Measurements from ENCODE around the gene MALAT1.
A peak's percentile ranks its signal among the peaks of the same experiment; 100 is the strongest.

The MALAT1 gene

DNA sequence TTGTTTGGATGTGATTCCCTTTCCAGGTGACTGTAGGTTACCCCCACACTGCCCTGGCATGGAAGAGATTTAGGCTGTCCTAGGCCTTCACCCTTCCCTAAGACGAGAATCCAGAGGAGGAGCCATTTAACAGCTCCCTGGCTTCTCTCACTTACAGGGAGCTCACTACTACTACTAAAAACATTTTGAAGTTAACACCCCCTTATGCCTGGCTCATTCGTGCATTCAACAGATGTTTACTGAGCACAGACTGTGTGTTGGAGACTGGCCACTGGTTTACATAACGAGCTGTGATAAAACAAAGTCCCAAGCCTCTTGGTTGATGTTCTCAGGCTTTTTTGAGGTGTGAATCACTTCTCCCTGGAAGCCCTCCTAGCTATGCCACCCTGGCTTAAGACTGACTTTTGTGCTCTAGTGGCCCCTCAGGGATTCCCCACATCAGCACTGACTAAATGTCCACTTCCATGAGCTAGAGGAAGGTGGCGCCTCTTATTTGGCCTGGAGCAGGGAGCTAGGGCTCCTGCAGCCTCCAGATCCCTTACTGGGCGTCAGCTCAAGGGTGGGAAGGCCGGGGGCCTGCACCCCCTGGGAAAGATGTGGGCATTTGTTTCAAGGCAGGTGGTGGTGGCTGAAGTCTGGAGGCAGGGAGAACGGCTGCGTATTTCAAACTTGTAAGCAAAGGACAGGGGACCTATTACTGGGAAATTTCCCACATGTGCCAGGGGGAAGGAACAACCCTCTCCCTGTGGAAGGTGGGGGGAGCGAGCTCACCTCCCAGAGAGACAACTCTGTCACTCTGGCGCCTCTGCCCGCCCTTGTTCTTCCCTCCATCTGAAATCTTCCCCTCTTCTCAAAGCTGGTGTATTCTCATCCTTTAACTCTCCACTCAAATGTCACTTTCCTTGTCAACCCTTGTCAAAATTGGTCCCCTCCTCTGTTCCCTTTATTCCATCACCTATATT lies 19.4 kb upstream of the MALAT1 start:
- DNase-seq, result no peak

DNA sequence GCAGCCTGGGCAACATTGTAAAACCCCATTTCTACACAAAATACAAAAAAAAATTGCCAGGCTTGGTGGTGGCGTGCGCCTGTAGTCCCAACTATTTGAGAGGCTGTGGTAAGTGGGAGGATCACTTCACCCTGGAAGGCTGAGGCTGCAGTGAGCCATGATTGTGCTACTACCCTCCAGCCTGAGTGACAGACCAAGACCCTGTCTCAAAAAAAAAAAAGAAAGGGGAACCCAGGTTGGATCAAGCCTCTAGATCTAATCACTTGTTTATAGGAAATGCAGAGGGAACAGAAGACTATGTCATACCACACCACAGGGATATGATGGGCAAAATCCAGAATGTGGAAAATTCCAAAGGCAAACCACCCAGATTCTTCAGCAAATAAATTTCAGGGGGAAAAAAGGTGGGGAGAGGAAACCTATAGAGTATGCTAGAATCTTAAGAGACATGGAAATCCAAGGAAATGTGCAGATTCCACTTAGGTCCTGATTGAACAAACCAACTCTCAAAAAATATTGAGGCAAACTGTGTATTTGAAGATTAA lies 16.5 kb upstream of the MALAT1 start:
- DNase-seq, result no peak

DNA sequence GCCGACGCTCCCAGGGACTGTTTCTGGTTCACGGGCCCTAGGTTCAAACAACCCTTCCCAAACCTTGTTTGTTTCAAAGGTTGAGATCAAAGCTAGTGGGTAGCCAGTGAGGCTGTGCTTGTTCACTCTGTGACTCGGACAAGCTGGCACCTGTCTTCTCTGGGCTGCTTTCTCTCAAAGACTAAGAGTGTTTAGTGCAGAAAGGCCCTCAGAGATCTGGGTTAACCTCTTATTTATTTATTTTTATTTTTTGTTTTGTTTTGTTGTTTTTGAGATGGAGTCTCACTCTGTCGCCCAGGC lies 13.0 kb upstream of the MALAT1 start:
- DNase-seq, result no peak

DNA sequence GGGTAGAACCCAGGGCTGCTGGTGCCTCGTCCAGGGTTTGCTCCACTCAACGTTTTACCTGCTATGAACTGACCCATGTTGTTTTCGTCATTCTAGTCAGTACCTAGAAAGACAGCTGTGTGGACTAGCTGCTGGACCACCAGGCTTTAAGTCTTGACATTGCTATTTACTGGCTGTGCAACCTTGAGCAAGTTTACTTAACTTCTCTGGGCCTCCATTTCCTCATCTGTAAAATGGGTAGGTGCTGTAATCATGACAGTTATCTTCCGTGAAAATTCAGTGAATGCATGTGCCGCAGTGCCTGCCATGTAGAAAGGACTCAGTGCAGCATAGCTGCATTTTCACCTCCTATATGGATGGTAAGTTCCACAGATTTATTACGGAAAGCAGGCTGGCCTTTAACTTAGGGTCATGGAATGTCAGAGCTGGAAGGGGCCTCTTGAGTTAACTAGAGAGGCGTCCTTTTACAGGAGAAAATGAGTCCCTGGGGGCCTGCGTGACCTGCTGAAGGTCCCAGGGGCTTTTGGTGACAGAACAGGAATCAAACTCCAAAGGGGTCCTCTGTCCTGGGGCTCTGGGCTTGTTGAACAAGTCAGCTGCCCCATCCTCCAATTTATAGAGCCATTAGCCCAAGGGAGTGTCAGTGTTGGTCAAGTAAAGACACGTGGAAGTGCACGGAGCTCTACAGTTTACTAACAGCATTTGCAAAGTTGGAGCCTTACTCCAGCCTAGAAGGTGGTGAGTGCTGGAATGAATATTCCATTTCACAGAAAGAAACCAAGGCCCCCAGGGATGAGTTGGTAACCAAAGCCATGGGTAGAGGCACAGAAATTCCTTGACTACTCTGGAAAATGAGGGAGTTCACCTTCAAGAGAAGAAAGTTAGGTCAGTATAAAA lies 12.0 kb upstream of the MALAT1 start:
- DNase-seq, result no peak

DNA sequence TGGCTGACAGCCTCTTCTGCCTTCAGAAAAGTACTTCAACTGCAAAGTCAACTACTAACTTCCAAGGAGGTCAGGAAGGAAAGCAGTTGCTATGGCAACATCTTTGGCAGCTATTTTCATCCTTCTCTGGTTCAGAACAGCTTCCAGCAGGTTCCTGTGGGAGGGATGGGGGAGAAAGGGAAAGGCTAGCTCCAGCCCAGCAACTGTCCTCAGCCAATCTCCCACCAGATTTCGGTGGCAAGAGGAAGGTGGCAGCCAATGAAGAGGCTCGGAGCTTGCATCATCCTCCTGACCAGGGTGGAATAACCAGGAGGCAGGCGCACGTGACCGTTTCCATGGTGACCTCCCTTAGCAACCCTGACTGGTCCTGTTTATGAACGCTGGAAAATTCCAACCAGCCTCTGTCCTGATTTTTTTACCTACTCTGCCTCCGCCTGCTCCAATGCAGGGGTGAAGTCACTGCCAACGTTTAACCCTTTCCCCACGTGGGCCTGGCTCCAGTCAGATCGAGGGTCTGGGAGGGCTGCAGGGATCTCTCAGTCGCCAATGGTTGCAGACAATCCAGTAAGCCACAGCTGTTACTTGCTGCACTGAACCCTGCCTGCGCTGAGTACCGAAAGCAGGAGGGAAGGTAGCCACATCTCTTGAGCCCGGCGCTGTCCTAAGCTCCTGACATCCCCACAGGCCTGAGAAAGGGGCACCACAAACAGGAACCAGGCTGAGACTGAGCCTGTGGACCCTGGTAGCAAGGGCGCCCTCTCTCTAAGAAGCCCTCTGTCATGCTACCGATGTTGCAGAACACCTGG lies 11.2 kb upstream of the MALAT1 start:
- peak; percentile 57 for DNase-seq

DNA sequence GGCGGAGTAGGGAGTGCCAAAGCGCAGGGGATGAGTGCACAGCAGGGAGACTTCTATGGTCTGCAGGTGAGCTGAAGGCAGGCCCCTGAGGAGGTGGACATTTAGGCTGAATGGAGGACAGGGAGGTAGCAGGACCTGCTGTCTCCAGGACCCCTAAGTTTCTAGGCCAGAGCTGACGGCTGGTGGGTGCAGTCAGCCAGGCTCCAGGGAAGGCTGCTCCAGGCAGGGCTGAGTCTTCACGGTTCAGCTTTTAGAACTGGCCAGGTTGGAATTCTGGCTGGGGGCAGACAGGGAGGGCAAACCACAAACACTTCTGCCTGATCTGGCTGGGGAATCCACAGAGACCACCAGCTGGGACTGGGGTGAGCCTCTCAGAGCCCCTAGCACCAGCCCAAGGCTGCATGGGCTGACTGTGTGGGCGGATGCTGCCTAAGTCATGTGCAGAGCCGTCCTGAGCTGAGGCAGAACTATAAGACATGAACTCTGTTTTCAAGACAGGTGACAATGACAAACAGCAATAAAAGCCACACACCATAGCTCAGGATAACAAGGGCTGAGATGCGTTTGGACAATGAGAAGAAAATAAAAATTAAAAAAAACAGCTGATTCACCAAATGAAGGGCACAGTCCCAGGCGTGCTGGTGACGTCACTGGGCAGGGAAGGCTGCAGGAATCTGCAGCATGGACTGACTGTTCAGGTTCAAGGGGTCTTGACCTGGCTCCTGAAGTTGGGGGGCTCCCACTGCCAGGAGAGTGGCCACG lies 10.4 kb upstream of the MALAT1 start:
- DNase-seq, result no peak

DNA sequence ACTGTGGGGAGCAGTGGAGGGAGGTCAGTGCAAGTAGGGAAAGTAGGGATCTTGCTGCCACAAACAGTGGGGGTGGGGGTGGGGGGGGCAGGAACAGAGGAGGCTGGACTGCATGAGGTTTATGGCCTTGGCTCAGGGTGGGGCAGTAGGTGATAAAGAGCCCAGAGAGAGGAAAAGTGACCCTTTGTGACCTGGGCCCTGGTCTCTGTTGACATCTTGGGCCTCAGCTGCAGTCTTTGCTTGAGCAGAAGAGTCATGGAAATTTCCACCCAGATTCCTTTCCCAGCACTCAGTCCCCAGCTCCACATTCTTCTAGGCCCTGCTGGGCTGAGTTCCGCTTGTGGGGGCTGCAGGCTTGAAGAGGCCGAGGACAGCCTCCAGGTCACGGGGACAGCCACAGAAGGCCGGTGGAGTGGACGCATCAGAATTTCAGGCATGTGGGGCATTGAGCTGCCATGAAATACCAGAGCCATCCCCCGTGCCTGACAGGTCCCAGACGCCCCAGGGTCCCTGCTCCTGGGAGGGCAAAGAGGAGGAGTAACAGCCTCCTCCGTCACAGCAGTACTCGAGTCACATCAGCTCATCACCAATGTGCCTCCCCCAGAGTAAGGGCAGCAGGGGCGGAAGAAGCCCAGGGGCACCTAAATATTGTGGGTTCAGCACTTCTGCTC lies 9.7 kb upstream of the MALAT1 start:
- no peak for DNase-seq

DNA sequence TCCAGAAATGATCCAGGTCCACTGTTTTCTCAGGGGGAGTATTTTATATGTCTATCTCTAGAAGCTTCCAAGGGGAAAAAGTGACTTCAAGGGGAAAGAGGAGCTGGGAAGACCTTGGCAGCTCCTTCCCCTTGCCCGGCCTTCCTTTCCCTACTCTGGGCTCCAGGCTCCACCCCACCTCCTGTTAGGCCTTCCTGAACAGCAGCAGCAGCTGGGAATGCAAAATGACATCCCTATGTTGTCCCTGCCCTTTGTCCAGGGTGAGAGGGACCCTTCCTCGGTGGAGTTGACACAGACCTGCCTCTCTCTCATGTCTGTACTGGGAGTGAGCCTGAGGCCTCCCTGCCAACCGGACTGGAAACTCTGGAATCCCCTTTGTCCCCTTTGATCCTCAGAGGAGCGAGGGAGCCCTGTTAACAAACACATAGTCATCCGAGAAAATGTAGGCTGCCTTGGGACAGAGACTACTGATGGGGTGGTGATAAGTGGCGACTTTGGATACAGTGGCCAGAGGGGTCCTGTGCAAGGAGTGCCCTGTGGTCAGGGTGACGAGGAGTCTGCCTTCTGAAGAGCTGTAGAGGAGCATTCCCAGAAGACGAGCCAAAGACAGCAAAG lies 9.0 kb upstream of the MALAT1 start:
- DNase-seq, result no peak

DNA sequence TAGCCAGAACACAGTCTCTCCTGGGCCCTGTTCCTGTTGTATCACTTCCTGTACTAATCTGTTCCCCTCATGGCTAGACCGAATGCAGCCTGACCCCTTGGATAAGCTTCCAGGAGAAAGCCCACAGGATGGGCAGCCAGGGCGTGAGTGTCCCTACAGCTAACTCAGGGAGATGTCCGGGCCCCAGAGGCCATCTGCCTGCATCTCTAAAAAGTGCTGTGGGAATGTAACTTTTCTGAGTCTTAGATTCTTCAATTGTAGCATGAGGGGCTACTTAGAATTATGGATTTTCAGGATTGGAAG lies 7.7 kb upstream of the MALAT1 start:
- DNase-seq, result no peak

DNA sequence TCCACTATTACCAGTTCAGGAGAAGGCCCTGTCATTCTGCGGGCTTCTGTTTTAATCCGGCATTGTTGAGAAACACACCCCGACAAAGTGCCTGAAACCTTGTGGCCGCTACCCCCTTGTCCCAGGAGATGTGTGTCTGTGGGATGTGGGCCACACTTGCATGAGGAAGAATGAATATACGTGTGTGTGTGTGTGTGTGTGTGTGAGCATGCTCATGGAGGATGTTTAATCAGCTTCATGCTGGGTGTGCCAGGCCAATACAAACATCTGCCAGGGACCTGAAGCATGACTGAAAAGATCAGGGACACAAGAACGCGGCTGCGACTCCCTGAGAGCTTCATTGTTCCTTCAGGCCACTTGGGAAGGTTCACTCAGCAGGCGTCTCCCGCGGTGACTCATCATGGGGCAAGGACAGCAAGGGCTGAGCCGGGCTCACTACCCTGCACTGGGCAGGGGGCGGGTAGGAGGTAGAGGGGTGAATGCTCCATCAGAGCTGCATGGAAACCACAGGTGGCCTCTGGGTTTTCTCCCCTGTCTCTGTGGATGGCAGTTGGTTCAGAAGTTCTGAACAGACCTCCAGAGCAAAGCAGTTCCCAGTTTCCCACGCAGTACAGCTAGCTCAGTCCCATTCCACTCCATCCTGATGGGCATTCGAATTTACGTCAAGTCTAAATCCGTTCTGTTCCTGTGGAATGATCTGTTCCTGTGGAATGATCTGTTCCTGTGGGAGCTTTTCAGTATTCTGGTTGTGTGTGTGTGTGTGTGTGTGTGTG lies 7.0 kb upstream of the MALAT1 start:
- no peak for DNase-seq

DNA sequence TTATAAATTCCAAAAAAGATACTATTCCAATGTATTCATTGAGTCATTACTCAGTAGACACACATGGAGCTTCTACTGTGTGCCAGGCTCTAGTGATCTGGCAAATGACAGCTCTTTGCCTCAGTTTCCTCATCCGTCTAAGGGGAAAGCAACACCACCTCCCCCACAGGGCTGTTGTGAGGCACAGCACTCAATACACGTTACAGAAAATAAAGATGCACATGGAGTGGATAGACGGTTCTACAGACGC lies 6.5 kb upstream of the MALAT1 start:
- DNase-seq, result no peak

DNA sequence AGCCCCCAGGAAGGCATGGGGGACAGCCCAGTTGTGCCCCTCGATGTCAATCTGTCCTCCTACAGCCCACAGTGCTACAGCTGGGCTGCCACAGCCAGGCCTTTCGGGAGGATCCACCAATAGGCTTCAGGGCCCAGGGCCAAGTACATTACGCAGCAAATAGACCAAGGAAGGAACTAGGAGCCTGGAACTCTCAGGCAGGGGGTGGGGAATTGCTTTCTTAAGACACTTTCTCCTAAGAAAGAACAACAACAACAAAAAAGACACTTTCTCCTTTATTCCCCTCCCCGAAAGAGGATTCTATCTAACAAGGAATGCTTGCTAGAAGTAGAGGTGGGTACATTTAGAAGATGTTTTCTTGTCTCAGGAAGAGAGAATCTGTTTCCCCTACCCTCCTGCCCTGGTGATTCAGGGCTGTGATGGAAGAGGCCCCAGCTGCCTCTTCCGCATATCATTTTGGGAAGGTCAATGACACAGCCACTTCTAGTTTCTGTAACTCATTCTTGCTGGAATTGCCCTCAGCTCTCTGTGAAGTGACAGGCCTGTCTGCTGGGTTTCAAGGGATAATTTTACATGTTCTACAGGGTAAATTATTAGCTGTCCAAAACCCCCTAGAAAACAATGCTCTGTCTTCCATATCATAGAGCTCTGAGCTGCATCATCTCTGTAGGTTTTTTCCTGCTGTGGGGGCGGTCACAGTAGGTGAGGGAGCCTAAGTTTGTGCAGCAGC lies 6.0 kb upstream of the MALAT1 start:
- DNase-seq, result peak; percentile 41

DNA sequence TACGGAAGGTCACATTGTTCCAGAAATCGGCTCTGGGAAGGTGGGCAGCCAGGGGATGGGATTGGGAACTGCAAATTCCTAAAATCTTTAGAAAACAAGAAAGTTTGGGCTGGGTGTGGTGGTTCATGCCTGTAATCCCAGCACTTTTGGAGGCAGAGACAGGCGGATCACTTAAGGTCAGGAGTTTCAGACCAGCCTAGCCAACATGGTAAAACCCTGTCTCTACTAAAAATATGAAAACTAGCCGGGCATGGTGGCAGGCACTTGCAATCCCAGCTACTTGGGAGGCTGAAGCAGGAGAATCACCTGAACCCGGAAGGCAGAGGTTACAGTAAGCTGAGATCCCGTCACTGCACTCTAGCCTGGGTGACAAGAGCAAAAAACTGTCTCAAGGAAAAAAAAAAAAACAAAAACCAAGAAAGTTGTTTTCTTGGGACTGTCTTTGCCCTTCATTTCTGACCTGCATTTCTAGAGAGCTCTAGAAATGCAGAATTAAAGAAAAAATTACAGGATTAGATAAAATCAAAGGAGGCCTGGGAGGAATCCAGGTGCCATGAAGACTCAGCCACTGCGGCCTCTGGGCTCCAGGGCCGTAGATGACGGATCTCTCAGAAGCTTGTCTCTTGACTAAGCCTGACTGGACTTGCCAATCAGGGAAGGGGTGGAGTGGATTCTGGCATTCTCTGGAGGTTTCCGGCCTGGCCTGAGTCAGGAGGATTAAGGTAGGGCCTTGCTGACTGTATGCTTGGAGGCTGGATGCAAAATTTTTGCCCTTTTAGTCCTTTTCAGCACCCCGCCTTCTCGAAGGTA lies 5.3 kb upstream of the MALAT1 start:
- DNase-seq, result no peak

DNA sequence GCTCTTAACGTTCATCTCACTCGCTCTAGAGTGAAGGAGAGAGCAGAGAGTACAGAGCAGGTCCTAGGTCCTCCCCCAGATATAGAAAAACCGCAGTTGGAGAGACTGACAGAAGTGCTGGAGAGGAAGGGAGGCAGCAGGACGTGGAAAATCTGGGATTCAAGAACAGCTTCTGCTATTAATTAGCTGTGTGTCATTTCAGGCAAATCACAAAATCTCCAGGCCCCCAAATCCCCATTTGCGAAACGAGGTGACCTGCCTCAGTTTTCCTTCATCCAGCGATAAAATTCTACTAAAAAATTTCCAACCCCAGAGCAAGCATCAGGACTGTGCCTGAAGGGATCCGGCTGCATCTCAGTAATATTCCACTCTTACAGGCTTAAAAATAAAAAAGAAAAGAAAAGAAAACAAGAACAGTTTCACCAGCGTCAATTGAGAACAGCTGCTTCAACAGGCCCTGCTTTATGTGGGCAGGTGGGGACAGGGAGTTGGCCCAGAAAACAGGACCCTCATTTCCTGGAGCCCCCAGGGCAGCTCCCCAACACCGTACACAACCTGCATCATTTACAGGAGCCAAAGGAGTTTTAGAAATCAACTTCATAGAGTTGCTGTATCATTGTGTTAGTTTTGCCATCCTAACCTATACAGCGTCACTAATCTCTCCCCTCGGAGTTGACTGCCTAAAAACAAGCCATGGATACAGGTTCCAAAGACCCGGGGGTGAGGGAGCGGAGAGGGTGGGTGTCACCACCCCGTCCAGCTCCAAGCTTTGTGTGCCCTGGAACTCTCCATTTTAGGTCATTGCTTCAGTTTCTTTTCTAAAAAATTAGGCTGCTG lies 2.3 kb upstream of the MALAT1 start:
- DNase-seq, result no peak

DNA sequence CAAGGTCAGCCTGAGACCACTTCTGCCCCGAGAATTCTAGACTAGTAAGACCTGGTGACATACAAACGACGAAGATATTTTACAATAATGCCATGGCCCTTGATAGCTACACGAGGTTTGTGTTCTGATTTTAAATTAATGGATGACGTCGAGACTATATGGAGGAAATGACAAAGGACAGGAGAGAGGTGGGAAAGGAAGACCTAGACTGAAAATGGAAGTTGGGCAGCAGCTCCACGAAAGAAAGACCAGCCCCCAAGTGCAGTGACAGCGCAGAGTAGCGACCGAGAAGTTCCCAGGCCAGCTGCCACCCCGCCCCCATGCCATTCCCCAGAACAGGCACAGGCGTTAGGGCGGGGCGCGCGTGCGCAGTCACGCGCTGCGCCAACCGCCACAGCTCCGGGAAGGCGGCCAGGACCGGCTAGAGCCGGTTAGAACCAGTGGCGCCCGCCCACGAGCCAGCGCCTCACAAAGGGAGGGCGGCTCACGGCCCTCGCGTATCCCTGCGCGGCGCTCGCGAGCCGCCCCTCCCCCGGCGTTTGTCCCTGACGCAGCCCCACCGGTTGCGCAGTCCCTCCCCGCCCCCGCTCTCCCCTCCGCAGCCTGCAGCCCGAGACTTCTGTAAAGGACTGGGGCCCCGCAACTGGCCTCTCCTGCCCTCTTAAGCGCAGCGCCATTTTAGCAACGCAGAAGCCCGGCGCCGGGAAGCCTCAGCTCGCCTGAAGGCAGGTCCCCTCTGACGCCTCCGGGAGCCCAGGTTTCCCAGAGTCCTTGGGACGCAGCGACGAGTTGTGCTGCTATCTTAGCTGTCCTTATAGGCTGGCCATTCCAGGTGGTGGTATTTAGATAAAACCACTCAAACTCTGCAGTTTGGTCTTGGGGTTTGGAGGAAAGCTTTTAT lies 1.5 kb upstream of the MALAT1 start:
- peak; percentile 99 for DNase-seq

DNA sequence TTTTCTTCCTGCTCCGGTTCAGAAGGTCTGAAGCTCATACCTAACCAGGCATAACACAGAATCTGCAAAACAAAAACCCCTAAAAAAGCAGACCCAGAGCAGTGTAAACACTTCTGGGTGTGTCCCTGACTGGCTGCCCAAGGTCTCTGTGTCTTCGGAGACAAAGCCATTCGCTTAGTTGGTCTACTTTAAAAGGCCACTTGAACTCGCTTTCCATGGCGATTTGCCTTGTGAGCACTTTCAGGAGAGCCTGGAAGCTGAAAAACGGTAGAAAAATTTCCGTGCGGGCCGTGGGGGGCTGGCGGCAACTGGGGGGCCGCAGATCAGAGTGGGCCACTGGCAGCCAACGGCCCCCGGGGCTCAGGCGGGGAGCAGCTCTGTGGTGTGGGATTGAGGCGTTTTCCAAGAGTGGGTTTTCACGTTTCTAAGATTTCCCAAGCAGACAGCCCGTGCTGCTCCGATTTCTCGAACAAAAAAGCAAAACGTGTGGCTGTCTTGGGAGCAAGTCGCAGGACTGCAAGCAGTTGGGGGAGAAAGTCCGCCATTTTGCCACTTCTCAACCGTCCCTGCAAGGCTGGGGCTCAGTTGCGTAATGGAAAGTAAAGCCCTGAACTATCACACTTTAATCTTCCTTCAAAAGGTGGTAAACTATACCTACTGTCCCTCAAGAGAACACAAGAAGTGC lies 661 bp upstream of the MALAT1 start:
- DNase-seq, result peak; percentile 77

DNA sequence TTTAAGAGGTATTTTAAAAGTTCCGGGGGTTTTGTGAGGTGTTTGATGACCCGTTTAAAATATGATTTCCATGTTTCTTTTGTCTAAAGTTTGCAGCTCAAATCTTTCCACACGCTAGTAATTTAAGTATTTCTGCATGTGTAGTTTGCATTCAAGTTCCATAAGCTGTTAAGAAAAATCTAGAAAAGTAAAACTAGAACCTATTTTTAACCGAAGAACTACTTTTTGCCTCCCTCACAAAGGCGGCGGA lies 193 bp upstream of the MALAT1 start:
- DNase-seq, result no peak
